Inflammatory macrophage (primary cell): ENCODE measurements around the gene INSR.

Source experiments
- DNase-seq, 2 donors: peaks; one replicate each; pipeline ENCODE4 v3.0.0-alpha.2; 2020 to 2022

The INSR gene

GRCh38 chr19:7295912-7296536, 1.8 kb upstream of the INSR start:
- DNase-seq: no peak

DNA sequence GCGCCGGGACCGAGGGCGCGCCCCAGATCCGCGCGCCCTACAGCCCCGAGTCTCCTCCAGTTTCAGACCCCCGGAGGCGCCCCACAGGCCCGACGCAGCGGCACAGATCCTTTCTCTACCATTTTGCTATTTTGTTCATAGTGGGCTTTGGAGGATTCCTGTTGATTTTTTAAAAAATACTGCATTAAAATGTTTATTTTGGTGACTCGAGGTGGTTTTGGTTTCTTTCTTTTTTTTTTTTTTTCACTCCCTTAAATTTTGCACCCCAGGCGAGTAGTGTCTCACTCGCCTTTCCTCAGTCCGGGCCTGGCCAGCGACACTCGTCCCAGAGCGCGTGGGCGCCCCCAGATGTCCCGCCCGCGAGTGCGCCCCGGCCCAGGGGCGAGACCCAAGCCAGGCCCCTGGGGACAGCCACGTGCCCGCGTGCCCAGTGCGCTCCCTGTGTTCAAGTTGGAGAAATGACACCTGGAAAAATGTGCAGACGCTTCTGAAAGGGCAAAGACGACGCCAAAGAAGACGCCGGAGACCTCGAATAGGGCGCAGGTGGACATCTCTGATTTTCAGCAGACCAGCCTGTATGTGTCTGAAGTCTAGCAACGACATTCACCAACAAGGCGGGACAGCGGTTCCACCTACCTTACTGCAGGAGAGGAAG, 471 bp upstream of the INSR start:
- peak; percentile 49 to 72 for DNase-seq

DNA sequence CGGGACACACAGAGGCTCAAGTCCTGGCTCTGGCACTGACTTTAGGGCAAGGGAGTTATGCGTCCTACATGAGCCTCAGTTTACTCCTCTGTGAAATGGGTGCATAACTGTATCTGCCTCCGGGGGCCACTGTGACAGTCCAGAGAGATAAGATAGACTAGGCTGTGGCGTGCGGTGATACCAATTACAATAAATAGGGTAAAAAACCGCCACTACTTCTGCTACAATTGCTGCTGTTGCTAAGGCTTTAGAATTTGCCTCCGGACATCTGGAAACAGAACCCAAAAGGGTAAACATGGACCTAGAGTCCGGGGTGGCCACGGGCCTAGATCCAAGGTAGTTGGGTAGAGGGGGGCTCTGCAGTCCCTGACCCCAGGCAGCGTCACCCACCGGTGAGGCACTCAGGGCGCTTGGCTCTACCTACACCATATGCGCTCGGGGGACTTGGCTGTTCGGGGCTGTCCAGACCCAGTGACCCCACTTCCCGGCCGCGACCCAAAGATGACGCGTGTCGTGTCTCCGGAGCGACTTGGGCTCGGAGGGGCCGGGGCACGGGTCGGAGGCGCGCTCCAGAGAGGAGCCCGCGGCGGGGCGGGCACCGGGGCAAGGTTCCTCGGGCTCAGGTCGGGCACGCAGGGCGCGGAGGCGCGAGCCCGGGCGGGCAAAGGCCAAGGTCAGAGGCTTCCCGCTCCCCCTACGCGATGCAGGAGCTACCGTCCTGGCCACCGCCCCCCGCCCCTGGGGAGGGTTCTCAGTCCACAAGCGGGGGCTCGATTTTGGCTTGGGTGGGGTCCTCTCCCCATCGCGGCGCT, 1.1 kb downstream of the INSR start:
- peak in 1 of 2 donors; percentile 31 for DNase-seq

GRCh38 chr19:7292352-7292949, 1.8 kb downstream of the INSR start:
- no peak for DNase-seq

GRCh38 chr19:7288977-7289376, 5.2 kb downstream of the INSR start:
- no peak for DNase-seq

DNA sequence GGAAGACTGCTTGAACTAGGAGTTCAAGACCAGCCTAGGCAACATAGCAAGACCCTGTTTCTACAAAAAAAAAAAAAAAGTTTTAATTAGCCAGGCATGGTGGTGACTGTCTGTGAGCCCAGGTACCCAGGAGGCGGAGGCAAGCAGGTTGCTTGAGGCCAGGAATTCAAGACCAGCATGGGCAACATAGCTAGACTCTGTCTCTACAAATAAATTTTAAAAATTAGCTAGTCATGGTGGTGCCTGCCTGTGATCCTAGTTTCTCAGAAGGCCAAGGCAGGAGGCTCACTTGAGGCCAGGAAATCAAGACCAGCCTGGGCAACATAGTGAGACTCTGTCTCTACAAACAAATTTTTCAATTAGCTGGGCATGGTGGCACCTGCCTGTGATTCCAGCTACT, 6.1 kb downstream of the INSR start:
- no peak for DNase-seq

GRCh38 chr19:7287722-7288121, 6.5 kb downstream of the INSR start:
- DNase-seq: no peak

- DNase-seq: no peak
Observed at GRCh38 chr19:7280940-7281666, 13.1 kb downstream of the INSR start.

DNA sequence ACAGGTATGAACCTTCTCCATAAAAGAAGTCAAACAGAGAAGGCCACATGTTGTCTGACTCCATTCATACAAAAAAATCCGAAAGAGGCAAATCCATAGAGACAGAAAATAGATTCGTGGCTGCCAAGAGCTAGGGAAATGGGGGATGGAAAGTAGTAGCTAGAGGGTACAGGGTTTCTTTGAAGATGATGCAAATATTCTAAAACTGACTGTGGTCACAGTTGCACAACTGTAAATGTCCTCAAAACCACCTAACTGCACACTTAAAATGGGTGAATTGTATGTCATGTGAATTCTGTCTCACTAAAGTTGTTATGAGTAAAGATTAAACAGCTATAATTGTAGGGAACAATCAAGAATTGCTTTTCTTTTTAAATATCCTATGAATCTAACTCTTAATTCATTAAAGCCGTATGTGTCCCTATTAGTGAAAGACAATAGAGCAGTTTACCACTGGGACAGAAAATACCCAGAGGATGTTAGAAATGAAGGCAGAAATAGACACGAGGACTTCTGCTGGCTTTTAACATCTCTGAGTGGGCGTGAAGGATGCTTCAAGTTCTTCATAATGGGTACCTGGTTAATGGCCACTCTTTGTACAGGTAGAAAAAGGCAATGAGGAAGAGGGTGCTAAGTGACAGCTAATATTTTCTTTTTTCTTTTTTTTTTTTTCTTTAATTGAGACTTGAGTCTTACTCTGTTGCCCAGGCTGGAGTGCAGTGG, 21.2 kb downstream of the INSR start:
- DNase-seq: peak; percentile 45 to 54

GRCh38 chr19:7268705-7269098, 25.5 kb downstream of the INSR start:
- no peak for DNase-seq

DNA sequence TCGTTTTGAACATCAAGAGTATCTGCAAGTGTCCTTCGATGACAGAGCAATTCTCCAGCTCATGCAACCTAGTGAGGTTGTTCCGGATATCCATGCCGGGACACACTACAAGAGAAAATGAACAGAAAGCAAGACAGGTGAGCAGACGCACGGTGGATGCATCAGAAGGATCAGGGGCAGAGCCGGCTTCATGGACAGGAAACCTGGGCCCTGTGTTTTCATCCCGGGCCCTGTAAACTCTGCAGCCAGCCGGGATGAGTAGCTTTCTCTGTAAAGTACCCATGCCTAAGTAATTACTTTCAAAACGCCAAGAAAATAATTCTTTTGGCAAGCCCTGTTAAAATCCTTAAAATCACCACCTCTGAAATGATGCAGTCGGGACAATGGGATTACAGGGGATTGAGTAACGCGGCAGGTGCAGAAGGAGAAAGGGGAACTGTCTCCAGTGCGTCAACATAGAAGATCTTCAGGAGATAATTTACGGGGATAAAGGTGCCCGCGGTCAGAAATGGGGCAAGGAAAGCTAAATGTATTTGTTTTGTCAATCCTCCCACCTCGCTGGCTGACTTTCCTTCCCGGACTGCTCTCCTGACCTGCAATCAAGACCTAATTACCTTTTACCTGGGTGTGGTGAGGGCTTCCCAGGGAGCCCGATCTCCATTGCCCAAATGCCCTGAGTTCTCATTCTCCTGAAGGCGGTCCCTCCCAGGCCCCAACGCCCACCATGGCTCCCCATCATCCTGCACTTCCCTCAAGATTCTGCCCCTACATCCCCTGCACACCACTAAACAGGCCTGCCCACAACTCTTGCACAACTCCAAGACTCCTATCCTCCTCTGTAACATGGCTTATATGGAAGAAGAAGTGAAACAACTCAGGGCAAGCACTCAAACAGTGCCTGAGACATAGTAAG, 26.2 kb downstream of the INSR start:
- DNase-seq: peak; percentile 91 to 93

- no peak for DNase-seq
Observed at GRCh38 chr19:7266832-7267231, 27.4 kb downstream of the INSR start.

GRCh38 chr19:7265963-7266362, 28.3 kb downstream of the INSR start:
- peak; percentile 11 to 19 for DNase-seq

DNA sequence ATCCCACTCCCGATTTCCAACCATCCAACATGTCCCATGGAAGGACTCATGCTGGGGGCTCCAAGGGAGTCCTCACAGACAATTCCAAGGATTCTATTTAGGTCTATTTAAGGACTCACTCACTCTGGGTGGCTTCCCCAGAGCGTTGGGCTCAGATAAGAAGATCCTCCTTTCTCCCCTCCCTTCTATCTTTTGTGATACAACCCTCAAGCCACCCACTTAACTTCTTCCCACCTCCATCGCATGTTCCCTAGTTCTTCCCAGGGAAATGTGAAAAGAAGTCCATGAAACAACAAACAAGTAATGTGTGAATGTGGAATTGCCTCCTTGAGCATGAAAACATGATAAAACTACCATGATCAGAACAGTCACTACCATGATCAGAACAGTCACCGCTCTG, 29.4 kb downstream of the INSR start:
- no peak for DNase-seq

GRCh38 chr19:7263521-7263920, 30.7 kb downstream of the INSR start:
- no peak for DNase-seq

DNA sequence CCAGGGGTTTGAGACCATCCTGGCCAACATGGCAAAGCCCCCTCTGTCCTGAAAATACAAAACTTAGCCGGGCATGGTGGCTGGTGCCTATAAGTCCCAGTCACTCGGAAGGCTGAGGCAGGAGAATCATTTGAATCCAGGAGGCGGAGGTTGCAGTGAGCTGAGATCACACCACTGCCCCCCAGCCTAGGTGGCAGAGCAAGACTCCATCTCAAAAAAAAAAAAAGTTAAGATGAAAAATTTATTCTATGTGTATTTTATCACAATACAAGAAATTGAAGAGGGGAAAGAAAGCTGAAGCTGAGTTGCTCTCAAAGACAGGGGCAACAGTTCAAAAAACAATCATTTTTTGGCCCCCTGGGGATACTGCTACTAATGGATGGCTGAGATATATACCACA, 31.1 kb downstream of the INSR start:
- no peak for DNase-seq

- DNase-seq: no peak
Observed at GRCh38 chr19:7262470-7262869, 31.7 kb downstream of the INSR start.

DNA sequence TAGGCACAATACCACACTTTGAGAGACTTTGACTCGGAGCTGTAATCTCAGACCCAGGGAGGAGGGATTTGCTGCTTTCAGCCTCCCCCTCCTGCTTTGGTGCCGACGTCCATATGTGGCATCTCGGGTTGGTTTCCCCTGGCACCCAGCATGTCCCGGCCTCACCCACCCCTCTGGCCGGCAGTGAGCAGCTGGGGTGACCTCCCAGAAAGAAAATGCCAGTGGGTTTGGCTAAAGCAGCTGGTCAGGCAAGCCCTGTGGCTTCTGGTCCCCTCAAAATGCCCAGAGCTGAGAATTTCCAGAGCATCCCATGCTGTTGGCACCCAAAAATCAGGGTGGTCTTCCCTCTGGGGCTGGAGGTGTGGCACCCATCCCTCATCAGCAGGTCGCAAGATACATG, 34.1 kb downstream of the INSR start:
- no peak for DNase-seq

DNA sequence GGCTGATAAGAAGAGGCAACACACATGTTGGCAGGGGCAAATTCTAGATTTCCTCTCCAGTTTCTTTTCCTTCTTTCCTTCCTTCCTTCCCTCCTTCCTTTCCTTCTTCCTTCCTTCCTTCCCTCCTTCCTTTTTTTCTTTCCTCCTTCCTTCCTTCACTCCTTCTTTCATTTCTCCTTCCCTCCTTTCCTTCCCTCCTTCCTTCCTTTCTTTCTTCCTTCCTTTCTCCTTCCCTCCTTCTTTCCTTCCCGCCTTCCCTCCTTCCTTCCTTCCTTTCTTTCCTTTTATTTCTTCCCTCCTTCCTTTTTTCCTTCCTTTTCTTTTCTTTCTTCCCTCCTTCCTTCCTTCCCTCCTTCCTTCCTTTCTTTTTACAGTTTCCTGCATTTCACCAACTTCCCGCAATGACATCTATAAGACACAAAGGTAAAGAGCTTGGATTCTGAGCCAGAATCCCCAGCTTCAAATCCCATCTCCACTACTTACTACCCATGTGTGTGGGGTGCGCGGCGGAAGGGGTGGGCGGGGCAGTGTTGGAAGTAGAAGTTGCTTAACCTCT, 35.3 kb downstream of the INSR start:
- DNase-seq: no peak

GRCh38 chr19:7258041-7258839, 36.0 kb downstream of the INSR start:
- DNase-seq: no peak
